LNCAP (cell line): Measurements from ENCODE around the gene ZFP2.

Source experiments
- TF ChIP-seq, protein P1 (sequence below): fragments of 450-650 bp; IDR thresholded peaks from 2 replicates; pipeline ENCODE4 v1.5.1; 2017; ENCODE audit warnings: mild to moderate bottlenecking

Gene ZFP2

DNA sequence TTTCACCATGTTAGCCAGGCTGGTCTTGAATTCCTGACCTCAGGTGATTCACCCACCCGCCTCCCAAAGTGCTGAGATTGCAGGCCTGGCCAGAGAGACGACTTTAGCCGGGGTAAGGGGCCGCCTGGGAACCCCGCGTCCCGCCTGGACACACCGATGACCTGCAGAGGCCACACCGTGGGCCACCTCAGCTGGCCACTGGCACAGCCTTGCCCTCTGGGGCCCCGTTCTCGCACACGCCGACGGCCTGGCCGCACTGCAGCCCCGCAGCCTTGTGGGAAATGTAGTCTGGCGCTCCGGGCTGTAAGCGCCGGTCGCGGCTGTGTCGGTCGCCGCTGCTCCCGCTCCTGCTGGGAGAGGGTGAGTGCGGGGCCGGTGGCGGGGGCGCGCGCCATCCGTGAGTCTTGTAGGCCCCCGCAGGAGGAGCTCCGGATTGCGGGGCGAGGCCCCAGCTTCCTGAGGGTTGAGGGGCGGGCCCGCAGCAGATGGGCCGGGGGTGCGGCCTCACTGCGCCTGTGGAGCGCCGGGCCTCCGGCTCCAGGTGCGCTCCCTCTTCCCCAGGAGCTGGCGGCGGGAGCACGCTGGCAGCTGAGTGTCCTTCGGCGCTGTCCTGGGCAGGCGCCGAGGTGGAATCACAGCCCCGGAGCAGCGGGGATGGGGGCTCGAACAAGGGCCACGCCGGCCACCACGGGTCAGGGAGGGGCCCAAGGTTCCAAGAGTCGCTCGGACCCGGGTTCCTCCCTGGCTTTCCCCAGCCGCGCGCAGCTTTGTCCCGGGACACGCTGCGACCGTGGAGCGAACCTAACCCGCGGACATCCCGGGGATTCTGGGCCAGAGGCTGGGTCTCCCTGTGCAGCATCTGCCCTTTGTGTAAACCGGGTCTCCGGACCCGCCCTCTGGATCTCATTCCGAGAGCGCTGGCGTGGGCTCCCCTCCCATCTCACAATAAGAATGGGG is at the start of gene ZFP2:
TSS of gene ZFP2 (plus strand) at position 299 of the 957 bp plus-strand sequence. CDS start 35,401 bp downstream, outside the sequence.
- TF ChIP-seq, protein P1, sequence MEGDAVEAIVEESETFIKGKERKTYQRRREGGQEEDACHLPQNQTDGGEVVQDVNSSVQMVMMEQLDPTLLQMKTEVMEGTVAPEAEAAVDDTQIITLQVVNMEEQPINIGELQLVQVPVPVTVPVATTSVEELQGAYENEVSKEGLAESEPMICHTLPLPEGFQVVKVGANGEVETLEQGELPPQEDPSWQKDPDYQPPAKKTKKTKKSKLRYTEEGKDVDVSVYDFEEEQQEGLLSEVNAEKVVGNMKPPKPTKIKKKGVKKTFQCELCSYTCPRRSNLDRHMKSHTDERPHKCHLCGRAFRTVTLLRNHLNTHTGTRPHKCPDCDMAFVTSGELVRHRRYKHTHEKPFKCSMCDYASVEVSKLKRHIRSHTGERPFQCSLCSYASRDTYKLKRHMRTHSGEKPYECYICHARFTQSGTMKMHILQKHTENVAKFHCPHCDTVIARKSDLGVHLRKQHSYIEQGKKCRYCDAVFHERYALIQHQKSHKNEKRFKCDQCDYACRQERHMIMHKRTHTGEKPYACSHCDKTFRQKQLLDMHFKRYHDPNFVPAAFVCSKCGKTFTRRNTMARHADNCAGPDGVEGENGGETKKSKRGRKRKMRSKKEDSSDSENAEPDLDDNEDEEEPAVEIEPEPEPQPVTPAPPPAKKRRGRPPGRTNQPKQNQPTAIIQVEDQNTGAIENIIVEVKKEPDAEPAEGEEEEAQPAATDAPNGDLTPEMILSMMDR, result no peak

- TF ChIP-seq, protein P1, result no peak
Measured at GRCh38 chr5:178849316-178849715, 46.4 kb upstream of the ZFP2 start.

DNA sequence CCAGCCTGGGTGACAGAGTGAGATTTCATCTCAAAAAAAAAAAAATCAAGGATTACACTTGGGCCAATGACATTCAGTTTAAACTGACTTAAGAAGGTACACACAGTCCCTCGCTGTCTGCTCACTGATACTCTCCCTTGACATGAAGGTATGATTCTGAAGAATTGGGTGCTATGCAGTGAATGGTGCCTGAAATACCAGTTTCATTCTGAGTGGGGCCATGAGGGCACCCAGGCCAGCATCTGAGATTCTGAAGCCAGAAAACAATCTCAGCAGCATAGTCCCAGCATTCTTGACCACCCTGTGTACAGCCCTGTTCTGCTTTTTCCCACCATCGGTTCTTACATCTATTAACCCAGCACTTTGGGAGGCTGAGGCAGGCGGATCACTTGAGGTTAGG is 43.8 kb upstream of the ZFP2 start:
- TF ChIP-seq, protein P1, result no peak

DNA sequence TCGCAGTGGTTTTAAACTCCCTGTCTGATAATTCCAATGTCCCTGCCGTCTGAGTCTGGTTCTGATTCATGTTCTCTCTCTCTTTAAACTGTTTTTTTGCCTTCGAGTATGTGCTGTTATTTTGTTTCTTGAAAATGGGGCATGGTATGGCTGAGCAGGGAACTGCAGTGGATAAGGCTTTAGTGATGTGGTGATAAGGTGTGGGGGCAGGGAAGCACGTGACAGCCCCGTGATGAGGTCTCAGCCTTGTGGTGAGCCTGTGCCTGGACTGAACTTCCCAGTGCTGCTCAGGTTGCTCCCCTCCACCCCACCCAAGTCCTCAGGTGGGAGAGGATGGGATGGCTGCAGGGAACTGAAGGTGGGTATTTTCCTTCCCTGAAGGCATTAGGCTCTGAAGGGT is 41.4 kb upstream of the ZFP2 start:
- TF ChIP-seq, protein P1, result no peak

DNA sequence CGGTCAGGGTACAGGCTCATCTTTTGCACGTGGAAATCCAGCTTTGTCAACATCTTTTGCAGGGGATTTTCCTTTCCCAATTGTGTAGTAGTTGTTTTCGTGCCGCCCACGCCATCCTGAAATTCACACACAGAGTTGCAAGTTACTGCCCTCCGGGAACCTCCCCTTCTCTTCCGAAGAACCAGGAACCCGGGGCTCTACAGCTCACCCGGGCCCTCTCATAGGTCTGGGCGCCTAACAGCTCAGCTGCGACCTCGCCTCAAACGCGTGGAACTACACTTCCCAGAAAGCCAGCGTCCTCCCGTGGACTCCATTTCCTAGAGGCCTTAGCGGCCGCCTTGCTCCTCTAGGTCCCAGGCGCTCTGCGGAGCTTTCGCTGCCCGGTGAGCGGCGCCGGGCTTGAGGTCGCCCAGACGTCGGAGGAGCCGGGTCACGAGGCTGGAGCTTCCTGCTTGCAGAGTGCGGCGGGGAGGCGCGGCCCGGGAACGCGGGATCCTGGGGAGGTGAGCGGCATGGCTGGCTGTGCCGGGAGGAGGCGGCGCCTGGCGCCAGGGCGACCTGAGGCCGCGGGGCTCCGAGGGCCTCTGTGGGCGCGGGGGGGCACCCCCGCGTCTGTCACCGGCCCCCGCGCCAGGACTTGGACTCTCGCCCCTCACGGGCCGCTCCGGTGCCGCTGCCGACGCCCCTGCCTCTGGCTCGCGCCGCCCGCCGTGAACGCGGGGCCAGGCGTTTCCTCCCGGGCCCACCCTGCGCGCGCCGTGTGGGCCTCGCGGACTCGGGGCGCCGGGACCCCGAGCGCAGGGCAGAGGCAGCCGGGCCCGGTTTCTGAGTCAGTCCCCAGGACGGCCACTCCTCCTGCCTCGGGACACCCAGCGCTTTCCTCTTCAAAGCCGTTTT is 35.8 kb upstream of the ZFP2 start, which contains the start of gene ZNF354B:
TSS of gene ZNF354B (plus strand) at position 329 of the 897 bp plus-strand sequence. CDS start 1,095 bp downstream, outside the sequence.
- TF ChIP-seq, protein P1, result no peak

GRCh38 chr5:178861627-178862026 is 34.1 kb upstream of the ZFP2 start:
- TF ChIP-seq, protein P1, result no peak

DNA sequence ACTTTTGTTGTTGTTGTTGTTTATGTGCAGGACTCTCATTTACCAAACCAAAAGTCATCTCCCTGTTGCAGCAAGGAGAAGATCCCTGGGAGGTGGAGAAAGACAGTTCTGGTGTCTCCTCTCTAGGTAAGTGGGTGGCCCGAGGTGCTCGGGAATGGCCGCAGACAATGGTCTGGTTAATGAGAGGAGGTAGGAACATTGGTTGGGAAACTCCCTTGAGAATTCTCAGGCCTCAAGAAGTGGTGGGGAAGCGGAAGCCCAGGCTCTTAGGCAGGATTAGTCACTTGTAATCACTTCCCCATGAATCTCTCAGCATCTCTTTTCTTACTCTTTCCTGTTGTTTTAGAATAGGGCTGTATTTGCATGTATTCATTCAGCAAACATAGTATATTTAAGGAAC is 28.8 kb upstream of the ZFP2 start:
- TF ChIP-seq, protein P1, result no peak
